Neural progenitor cell (in vitro differentiated cells): Measurements from ENCODE around the gene SNX8. TPM values are rescaled to one million over a fixed set of nuclear protein-coding genes. Genes with fewer than 3 reads are reported as not detected.

Source experiments
- DNase-seq: peaks from one replicate; pipeline ENCODE4 v3.0.0-alpha.2; 2016; ENCODE audit warnings: low spot score
- H2AFZ ChIP-seq: fragments of 200-600 bp; sonication (generic); replicated peaks from 2 replicates; pipeline ENCODE4 v1.6.1; 2016; ENCODE audit warnings: antibody characterized with exemption
- H3F3A ChIP-seq: fragments of 200-600 bp; sonication (generic); 2 replicates; pipeline ENCODE4 v1.6.1; 2016; ENCODE audit warnings: antibody characterized with exemption, low read depth
- H3K27ac ChIP-seq: fragments of 200-600 bp; sonication (generic); 2 replicates; pipeline ENCODE4 v1.5.1; 2016; ENCODE audit warnings: mild to moderate bottlenecking
- H3K27me3 ChIP-seq: fragments of 200-600 bp; sonication (generic); 2 replicates; pipeline ENCODE4 v1.6.1; 2016; ENCODE audit warnings: mild to moderate bottlenecking, moderate library complexity
- H3K36me3 ChIP-seq: fragments of 200-600 bp; sonication (generic); 2 replicates; pipeline ENCODE4 v1.5.1; 2016
- H3K4me1 ChIP-seq: fragments of 200-600 bp; sonication (generic); 2 replicates; pipeline ENCODE4 v1.6.1; 2016; ENCODE audit warnings: mixed run types
- H3K4me2 ChIP-seq: fragments of 200-600 bp; sonication (generic); 2 replicates; pipeline ENCODE4 v1.6.1; 2016
- H3K4me3 ChIP-seq: fragments of 200-600 bp; sonication (generic); 2 replicates; pipeline ENCODE4 v1.5.1; 2016
- H3K79me2 ChIP-seq: fragments of 200-600 bp; sonication (generic); 2 replicates; pipeline ENCODE4 v1.6.1; 2016; ENCODE audit warnings: low read depth
- H3K9ac ChIP-seq: fragments of 200-600 bp; sonication (generic); 2 replicates; pipeline ENCODE4 v1.6.1; 2016
- H3K9me3 ChIP-seq: fragments of 200-600 bp; sonication (generic); 2 replicates; pipeline ENCODE4 v1.5.1; 2016; ENCODE audit warnings: low read depth
- H4K20me1 ChIP-seq: fragments of 200-600 bp; sonication (generic); 2 replicates; pipeline ENCODE4 v1.6.1; 2016; ENCODE audit warnings: low read depth
- H3K27ac Mint-ChIP-seq: 3 replicates; pipeline ENCODE4 v1.8.0; 2021; ENCODE audit warnings: mixed read lengths
- H3K27me3 Mint-ChIP-seq: 2 replicates; pipeline ENCODE4 v1.8.0; 2022; ENCODE audit warnings: low read depth, mild to moderate bottlenecking, inconsistent platforms, moderate library complexity, mixed read lengths; ENCODE audit not compliant: insufficient read depth
- H3K36me3 Mint-ChIP-seq: 3 replicates; pipeline ENCODE4 v1.8.0; 2021; ENCODE audit warnings: mixed read lengths
- H3K4me1 Mint-ChIP-seq: 3 replicates; pipeline ENCODE4 v1.8.0; 2021; ENCODE audit warnings: mixed read lengths
- H3K4me3 Mint-ChIP-seq: 3 replicates; pipeline ENCODE4 v1.8.0; 2021; ENCODE audit warnings: mild to moderate bottlenecking, moderate library complexity, mixed read lengths
- H3K9me3 Mint-ChIP-seq: 3 replicates; pipeline ENCODE4 v1.8.0; 2020; ENCODE audit warnings: mixed read lengths
- CTCF ChIP-seq: fragments of 200-600 bp; sonication (generic); IDR thresholded peaks from 2 replicates; pipeline ENCODE4 v1.5.1; 2017; ENCODE audit warnings: antibody characterized with exemption, mild to moderate bottlenecking
- EZH2 ChIP-seq: fragments of 200-600 bp; sonication (generic); IDR thresholded peaks from 2 replicates; pipeline ENCODE4 v1.6.1; 2017; ENCODE audit warnings: antibody characterized with exemption, mild to moderate bottlenecking, moderate library complexity
- EZH2phosphoT487 ChIP-seq: fragments of 200-600 bp; sonication (generic); IDR thresholded peaks from 2 replicates; pipeline ENCODE4 v1.6.1; 2017; ENCODE audit warnings: antibody characterized with exemption
- total RNA-seq: library from RNA; depleted of rRNA; stranded (reverse); fragments of >200 nt; gene quantifications from 2 replicates; pipeline ENCODE4 v1.2.3, GENCODE V29; 2015; ENCODE audit warnings: low replicate concordance

Gene SNX8
- total RNA-seq, 1 donor from 2014 or later, result 3.6 TPM

GRCh38 chr7:2217716-2218443, 96.4 kb downstream of the SNX8 start:
- H3K9me3 Mint-ChIP-seq, result no peaks in the 10 kb centered on the region
- H3K4me3 Mint-ChIP-seq, result no peak overlapping the region
- H3K27ac ChIP-seq, result no peak overlapping the region
- peaks cover 11% of the 10 kb centered on the region for H3K27me3 Mint-ChIP-seq
- peaks cover 31% of the 10 kb centered on the region for H3K36me3 Mint-ChIP-seq
- H3K4me3 ChIP-seq, result no peak overlapping the region
- peaks cover 17% of the 10 kb centered on the region for H4K20me1 ChIP-seq
- H3K4me2 ChIP-seq, result no peak overlapping the region
- H3K9ac ChIP-seq, result no peak overlapping the region
- H3K36me3 ChIP-seq, result no peaks in the 10 kb centered on the region
- peaks cover 4% of the 10 kb centered on the region for H3K79me2 ChIP-seq
- no peaks in the 10 kb centered on the region for H3K27me3 ChIP-seq
- DNase-seq, result no peak
- no peaks in the 10 kb centered on the region for H3K4me1 ChIP-seq
- no peak overlapping the region for H2AFZ ChIP-seq
- no peaks in the 10 kb centered on the region for H3F3A ChIP-seq
- no peak overlapping the region for H3K27ac Mint-ChIP-seq
- no peaks in the 10 kb centered on the region for H3K4me1 Mint-ChIP-seq
- TF ChIP-seq EZH2 (no peak), EZH2phosphoT487 (no peak), CTCF (no peak)
- H3K9me3 ChIP-seq, result no peaks in the 10 kb centered on the region

DNA sequence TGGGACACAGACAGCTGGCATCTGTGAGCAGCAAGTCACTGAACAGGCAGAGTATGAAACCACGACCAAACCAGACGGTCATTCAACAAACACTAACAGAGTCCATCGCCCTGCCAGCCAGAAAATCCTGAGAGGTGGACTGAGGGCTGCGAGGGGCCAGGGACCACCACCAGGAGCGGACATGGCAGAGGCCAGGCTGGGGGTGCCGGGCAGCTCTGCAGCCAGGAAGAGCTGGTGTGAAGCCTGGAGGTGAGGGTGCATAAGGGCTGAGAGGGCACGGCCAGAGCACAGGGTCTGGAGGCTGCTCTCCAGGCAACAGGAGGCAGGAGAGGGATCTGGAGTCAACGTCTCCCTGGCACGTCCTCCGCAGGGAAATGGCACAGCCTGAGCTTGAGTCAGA, 97.0 kb downstream of the SNX8 start:
- Mint-ChIP-seq H3K9me3 (no peaks in the 10 kb centered on the region), H3K4me3 (no peak overlapping the region), H3K27ac (no peak overlapping the region), H3K4me1 (no peaks in the 10 kb centered on the region), H3K27me3 (peaks cover 11% of the 10 kb centered on the region), H3K36me3 (peaks cover 33% of the 10 kb centered on the region)
- TF ChIP-seq EZH2 (no peak), EZH2phosphoT487 (no peak), CTCF (no peak)
- Histone ChIP-seq H3K79me2 (peaks cover 4% of the 10 kb centered on the region), H3K9ac (no peak overlapping the region), H3K36me3 (no peaks in the 10 kb centered on the region), H3K4me3 (no peak overlapping the region), H3F3A (no peaks in the 10 kb centered on the region), H3K27me3 (no peaks in the 10 kb centered on the region), H3K4me2 (no peak overlapping the region), H3K27ac (no peak overlapping the region), H2AFZ (no peak overlapping the region), H3K4me1 (no peaks in the 10 kb centered on the region), H3K9me3 (no peaks in the 10 kb centered on the region), H4K20me1 (peaks cover 11% of the 10 kb centered on the region)
- no peak for DNase-seq

DNA sequence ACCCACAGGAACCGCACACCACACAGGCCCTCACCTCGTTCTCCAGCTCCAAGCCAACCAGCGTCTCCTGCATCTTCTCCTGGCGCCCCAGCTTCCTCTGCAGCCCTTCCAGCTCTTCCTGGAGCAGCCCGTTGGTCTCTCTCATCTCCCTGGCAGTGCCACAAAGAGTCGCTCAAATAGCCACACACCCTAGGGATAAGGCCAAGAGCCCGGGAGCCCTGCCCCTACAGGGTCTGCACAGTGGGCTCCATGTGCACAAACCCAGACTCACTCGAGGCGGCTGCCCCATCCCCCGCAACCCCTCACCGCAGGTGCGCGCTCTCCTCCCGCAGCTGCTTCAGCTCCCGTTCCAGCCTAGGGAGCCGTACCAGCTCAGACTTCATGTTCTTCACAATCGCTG, 98.4 kb downstream of the SNX8 start:
- Histone ChIP-seq H3K27ac (no peak overlapping the region), H3K9me3 (no peaks in the 10 kb centered on the region), H3K79me2 (no peaks in the 10 kb centered on the region), H2AFZ (no peak overlapping the region), H3K4me3 (no peak overlapping the region), H3K4me1 (no peaks in the 10 kb centered on the region), H3K9ac (no peak overlapping the region), H3K36me3 (no peaks in the 10 kb centered on the region), H3F3A (no peaks in the 10 kb centered on the region), H4K20me1 (peaks cover 7% of the 10 kb centered on the region), H3K27me3 (no peaks in the 10 kb centered on the region), H3K4me2 (no peak overlapping the region)
- H3K4me1 Mint-ChIP-seq, result no peaks in the 10 kb centered on the region
- TF ChIP-seq CTCF (no peak), EZH2 (no peak), EZH2phosphoT487 (no peak)
- H3K4me3 Mint-ChIP-seq, result no peak overlapping the region
- no peak for DNase-seq
- no peak overlapping the region for H3K27ac Mint-ChIP-seq
- peaks cover 29% of the 10 kb centered on the region for H3K36me3 Mint-ChIP-seq
- peaks cover 11% of the 10 kb centered on the region for H3K27me3 Mint-ChIP-seq
- no peaks in the 10 kb centered on the region for H3K9me3 Mint-ChIP-seq
